ENCODE measurements around the gene CSMD2. TPM values are rescaled to one million over a fixed set of nuclear protein-coding genes. Genes with fewer than 3 reads are reported as not detected.

CSMD2 gene
- total RNA-seq, 1 experiment from 2014 or later, result 13.2 TPM

- TF ChIP-seq E2F1 (CRISPR knock-in tag; IDR thresholded peaks at IDR 0.05) (no peak), SMAD3 (CRISPR knock-in tag; IDR thresholded peaks at IDR 0.05; ENCODE audit: borderline replicate concordance) (no peak), ZNF317 (CRISPR knock-in tag; IDR thresholded peaks at IDR 0.05; ENCODE audit: borderline replicate concordance, low read depth) (no peak), RORB (CRISPR knock-in tag; IDR thresholded peaks at IDR 0.05) (no peak)
These were observed 37.7 kb downstream of the CSMD2 start (continued) for GRCh38 chr1:34127006-34128000.

- peaks cover 6% of the 10 kb centered on the region; the same call in 1 of the 2 replicates for H3K4me1 Mint-ChIP-seq
- ChIA-PET POLR2A (no interaction called here), CTCF (interaction anchor here (0.6 kb wide), 1 partner anchor 36 kb away, joined by 3 read pairs; no protein-coding TSS in a partner anchor)
- peaks cover 4% of the 10 kb centered on the region; the same call in 1 of the 2 replicates for H3K9me3 Mint-ChIP-seq
- peaks cover 19% of the 10 kb centered on the region for H3K36me3 Mint-ChIP-seq
- no peak for TF ChIP-seq ZNF232 (CRISPR knock-in tag; IDR thresholded peaks at IDR 0.05)
- no peak for TF ChIP-seq ZNF317 (CRISPR knock-in tag; IDR thresholded peaks at IDR 0.05; ENCODE audit: borderline replicate concordance, low read depth)
- TF ChIP-seq ZNF512 (CRISPR knock-in tag; IDR thresholded peaks at IDR 0.05; ENCODE audit: borderline replicate concordance), result no peak
- no peak for TF ChIP-seq TCF7 (CRISPR knock-in tag; IDR thresholded peaks at IDR 0.05; ENCODE audit: low read depth)
- no peak for TF ChIP-seq PRRX2 (CRISPR knock-in tag; IDR thresholded peaks at IDR 0.05)
- TF ChIP-seq ZNF138 (CRISPR knock-in tag; conservative IDR thresholded peaks at IDR 0.05), result no peak
- no peak for TF ChIP-seq RORB (CRISPR knock-in tag; IDR thresholded peaks at IDR 0.05)
- TF ChIP-seq NR1H2 (CRISPR knock-in tag; IDR thresholded peaks at IDR 0.05), result no peak
- TF ChIP-seq ZNF532 (CRISPR knock-in tag; IDR thresholded peaks at IDR 0.05; ENCODE audit: borderline replicate concordance), result no peak
- no peak for TF ChIP-seq CBFB (CRISPR knock-in tag; IDR thresholded peaks at IDR 0.05; ENCODE audit: low read depth)
- no peak for TF ChIP-seq NR2C2 (CRISPR knock-in tag; IDR thresholded peaks at IDR 0.05)
- TF ChIP-seq ZNF423 (CRISPR knock-in tag; IDR thresholded peaks at IDR 0.05), result no peak
- TF ChIP-seq ZNF396 (CRISPR knock-in tag; IDR thresholded peaks at IDR 0.05; ENCODE audit: borderline replicate concordance), result no peak
- H3K27me3 Mint-ChIP-seq (ENCODE audit: low read depth), result no peaks in the 10 kb centered on the region
- ATAC-seq (no peak), DNase-seq (ENCODE audit: low spot score) (no peak)
- no peak overlapping the region; the same call in 1 of the 2 replicates for H3K27ac Mint-ChIP-seq
- no peak overlapping the region for H3K4me3 Mint-ChIP-seq
These were observed 38.5 kb downstream of the CSMD2 start for GRCh38 chr1:34126486-34126885.

Data from WTC11 (cell line).